Endometrium (tissue), 2 donors: Measurements from ENCODE around the gene SLC6A19.
"Not testable (repeated sequence)": the region's sequence is repeated elsewhere in the genome, so short reads cannot be mapped to it uniquely, and the experiment has no call there.

Experiments used
- FAIRE-seq: peaks from 2 replicates; lab custom pipeline; 2012; peaks lifted over from hg19 to GRCh38; lab: Jason Lieb, UNC
- donor health status: control.
- donor health status: control.

Gene SLC6A19

GRCh38 chr5:1201327-1202025 lies at the start of gene SLC6A19:
Gene SLC6A19, plus strand, starts transcription at chr5:1201595. Its CDS starts 56 bp downstream, at chr5:1201651.
- no peak for FAIRE-seq

DNA sequence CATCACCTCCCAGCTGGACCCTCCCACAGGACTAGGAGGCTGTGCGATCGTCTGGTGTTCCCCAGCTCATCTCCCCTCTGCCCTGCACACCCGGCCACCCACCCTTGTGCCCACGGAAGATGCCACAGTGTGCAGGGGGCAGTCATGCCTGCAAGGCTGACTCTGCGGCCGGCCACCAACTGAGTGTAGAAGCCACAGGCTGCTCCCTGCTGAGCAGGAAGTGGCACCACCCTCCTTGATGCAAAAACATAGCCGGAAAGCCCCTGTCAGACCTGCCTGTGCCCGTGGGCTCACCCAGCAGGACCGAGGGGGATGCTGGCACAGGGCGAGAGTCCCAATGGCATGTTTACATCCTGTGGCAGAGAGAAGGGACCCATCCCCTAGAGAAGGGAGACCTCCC lies 49.2 kb upstream of the SLC6A19 start:
- FAIRE-seq = no peak

- FAIRE-seq = no peak
These were observed 48.6 kb upstream of the SLC6A19 start for GRCh38 chr5:1152771-1153282.

GRCh38 chr5:1153428-1153827 lies 48.0 kb upstream of the SLC6A19 start:
- no peak for FAIRE-seq

- FAIRE-seq = no peak
These were observed 46.0 kb upstream of the SLC6A19 start for GRCh38 chr5:1155191-1156032.

DNA sequence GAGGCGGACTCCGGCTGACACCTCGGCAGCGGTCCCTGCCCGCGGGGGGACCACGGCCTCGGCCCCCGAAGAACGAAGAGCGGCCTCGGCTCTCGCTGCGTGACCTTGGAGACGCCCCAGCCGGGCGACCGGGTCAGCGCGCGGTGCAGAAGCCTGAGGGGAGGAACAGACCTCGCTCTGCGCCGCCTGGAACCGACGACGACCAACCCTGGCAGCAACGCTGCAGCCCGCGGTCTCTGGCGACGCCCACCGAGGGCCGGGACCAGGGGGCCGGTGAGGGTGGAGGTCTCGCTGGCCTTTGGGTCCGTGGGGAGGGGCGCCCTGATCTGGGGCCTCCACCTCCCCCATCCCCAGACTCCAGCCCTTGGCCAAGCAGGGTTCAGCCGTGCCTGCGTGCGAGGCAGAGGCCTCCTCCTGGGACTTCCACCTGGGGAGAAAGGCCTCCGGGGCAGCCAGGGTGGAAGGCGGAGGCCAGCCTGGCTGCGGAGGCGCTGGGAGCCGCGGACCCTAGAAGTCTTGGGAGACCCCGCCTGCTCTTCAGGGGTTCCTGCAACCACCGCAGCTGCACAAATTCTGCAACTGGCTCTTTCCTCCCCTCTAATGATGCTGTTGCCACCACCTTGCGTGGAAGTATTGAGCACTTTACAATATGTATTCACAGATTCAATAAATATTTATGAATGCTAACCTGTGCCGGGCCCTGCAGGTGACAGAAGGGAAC lies 45.2 kb upstream of the SLC6A19 start:
- FAIRE-seq = no peak

GRCh38 chr5:1156754-1157460 lies 44.5 kb upstream of the SLC6A19 start:
- FAIRE-seq = no peak

DNA sequence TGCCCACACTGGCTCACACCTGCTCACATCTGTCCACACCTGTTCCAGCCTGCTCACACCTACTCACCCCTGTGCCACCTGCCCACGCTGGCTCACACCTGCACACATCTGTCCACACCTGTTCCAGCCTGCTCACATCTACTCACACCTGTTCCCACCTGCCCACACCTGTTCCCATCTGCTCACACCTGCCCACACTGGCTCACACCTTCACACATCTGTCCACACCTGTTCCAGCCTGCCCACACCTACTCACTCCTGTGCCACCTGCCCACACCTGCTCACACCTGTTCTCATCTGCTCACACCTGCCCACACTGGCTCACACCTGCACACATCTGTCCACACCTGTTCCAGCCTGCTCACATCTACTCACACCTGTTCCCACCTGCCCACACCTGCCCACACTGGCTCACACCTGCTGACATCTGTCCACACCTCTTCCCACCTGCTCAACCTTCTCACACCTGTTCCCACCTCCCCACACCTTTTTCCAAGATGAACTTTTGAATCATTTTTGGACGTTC lies 43.9 kb upstream of the SLC6A19 start:
- not testable (repeated sequence) for FAIRE-seq

DNA sequence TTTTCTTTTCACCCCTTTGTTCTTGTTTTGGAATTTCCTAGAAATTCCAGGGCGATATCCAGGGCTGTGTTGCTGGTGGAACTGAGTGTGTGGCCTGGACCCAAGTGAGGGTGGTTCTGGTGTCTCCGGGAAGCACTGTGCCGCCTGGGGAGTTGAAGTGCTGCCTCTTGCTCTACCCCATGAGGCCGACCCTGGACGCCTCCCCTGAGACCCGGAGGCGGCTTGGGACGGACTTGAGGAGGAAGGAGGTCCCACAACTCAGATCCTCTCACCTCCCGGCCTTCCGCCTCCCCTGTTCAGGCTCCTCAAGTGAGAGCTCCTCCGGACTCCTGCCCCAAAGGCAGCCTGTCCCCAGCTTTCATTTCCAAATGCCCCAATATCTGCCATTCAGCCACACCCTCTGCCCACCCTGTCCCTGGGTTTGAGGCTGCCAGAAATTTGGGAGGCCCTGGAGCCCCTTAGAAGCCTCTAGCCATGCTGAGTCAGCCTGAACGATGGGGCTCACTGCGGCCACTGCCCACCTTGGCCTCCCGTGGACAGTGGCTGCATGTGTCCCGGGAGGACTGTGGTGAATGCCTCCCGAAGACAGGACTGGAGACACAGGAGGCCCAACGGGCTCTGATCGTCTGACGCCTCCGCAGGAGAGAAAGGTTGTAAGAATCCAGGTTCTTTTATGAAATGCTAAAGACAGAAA lies 42.6 kb upstream of the SLC6A19 start:
- FAIRE-seq = no peak

GRCh38 chr5:1159341-1159675 lies 42.1 kb upstream of the SLC6A19 start:
- FAIRE-seq = no peak

GRCh38 chr5:1159774-1160406 lies 41.5 kb upstream of the SLC6A19 start:
- no peak for FAIRE-seq

DNA sequence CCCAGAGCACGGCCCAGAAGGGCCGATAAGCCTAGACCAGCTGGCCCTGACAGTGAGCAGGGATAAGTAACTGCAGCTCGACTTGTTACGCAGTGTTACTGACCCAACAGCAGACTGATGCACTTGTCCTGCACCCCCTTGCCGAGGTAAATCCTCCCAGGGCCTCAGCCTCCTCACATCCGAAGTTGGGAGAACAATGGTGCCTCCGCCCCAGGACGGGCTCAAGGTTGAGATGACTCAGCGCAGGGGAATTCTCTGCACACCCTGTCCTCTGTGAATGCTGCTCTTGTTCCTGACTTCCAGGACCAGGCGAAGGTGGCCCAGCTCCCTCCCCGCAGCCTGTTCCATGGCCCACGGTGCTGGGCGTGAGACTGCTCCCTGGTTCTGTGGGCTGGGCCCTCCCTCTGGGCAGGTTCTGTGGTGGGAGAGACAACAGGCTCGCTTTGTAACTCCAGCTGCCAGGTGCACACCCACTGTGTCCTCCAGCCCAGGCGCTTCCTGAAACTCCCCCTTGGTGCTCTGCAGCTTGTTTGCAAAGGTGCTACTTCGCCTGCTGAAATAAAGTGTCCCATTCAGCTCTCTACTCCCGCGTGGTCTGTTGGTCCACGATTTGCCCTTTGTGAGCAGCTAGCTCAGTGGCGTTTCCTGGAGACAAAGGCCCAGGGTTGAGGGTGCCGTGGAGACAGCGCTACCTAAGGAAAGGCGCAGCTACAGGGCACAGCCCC lies 40.1 kb upstream of the SLC6A19 start:
- FAIRE-seq = no peak

DNA sequence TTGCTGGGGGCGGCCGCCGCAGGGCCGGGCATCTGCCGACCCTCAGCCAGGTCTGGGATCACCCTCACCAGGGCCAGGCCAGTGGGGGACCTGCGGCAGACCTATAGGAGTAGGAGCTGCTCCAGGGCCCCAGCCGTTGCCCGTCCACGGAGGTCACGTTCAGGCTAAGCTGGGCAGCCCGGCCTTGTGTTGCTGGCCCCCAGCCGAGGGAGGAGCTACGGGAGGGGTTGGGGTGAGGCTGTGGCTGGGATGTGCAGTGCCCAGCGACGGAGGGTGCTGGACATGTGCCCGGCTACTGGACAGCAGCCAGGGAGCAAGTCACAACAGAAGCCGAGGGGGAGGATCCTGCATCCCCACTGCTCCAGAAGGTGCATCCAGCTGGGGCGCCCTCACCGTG lies 39.6 kb upstream of the SLC6A19 start:
- no peak for FAIRE-seq

- no peak for FAIRE-seq
These were observed 39.1 kb upstream of the SLC6A19 start for GRCh38 chr5:1162276-1162675.

DNA sequence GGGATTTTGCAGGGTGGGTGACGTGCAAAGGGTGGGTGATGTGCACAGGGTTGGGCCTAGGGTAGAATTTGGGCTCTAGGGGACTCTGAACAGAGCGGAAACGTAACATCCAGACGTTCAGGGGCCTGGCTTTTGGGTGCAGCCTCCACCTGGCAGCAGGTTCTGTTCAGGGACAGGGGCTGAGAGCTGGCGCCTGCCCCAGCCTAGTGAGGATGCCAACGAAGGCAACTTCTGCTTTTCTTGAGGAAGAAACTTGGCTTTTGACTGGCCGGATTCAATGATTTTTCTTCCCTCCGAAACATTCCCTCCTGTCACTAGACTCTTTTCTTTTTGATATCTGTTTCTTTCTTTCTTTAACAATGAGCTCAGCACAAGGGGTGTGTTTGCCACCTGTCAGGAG lies 38.6 kb upstream of the SLC6A19 start:
- FAIRE-seq = no peak

DNA sequence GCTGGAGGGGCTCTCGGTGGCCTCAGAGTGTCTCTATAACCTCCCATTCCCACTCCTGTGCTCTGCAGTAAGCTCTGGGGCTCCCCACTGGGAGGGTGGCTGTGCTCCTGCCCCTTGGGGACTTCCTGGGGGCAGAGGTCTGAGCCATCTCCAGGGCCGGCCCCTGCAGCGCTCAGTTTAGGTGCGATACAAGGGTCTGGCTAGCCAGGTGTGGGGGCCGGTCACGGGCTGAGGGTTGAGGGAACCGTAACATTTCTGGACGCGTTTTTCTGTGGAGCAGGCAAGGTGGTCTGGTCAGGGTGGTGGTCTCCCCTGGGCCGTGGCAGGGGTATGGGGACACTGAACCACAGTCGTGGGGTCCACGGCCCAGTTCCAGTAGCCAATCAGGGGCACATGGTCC lies 38.0 kb upstream of the SLC6A19 start:
- FAIRE-seq = no peak

- no peak for FAIRE-seq
These were observed 37.5 kb upstream of the SLC6A19 start for GRCh38 chr5:1163879-1164278.

DNA sequence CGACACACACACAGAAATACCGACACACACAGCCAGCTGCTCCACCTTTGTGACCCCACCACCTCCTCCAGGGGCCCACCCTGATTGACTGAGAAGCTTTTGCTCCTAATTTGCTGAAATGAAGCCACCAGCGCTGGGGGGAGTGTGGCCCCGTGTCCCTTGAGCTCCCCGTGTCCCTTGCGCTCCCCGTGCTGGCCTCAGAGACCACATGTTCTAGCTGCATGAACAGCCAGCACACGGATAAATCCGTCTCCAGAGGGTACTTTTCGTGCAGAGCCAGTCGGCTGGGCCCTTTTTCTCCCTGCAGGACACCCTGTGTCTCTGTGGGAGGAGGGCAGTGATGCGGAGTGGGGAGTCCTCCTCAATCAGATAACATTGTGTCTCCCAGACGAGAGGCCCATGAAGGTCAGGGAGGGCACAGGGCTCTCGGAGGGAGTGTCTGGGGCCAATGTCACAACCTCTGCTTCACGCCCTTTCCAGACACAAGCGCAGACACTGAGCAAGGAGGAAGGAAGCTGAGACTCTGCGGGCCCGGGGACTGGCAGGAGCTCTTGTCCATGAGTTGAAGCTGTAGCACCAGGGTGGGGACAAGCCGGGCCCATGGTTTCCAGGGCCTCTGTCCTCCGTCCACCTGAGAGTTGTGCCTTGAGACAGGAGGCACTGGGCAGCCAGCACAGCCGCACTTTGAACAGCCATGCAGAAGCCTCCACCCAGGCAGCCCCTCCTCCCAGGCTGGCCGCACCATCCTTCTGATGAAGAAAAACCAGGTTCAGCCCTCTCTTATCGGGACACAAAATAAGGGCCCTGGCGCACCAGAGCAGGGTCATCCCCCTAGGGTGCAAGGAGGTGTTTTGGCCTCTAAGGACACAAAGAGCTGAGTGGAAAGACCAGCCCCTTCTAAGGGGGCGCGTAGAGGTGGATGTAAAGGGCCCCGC lies 36.4 kb upstream of the SLC6A19 start:
- FAIRE-seq = no peak

GRCh38 chr5:1165864-1166263 lies 35.5 kb upstream of the SLC6A19 start:
- no peak for FAIRE-seq
